GM18870 (cell line): ENCODE results near the gene C2CD3.
"Not testable (repeated sequence)": the region's sequence is repeated elsewhere in the genome, so short reads cannot be mapped to it uniquely, and the experiment has no call there.

Source experiments
- ATAC-seq: cut with Tn5 transposase; IDR thresholded peaks from one replicate; pipeline ENCODE4 v1.9.1; 2021; ENCODE audit warnings: moderate library complexity; ENCODE audit not compliant: unreplicated experiment

C2CD3 gene

DNA sequence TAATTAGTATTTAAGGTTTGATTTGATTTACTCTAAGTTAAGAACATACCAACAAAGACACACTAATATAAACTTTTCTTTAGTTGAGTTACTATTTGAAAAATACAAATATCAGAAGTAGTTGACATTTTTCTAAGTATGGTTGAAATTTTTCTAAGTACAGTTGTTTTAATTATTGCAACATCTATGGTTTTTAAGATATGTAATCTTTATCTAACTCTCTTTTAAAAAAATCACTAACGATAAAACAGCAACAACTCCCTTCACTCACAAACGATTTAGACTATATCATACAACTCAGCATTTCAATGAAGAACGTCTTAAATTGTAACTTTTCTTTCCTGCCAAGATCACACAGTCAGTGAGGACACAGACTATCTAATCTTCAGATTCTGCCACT lies 2.0 kb downstream of the C2CD3 start:
- no peak for ATAC-seq

DNA sequence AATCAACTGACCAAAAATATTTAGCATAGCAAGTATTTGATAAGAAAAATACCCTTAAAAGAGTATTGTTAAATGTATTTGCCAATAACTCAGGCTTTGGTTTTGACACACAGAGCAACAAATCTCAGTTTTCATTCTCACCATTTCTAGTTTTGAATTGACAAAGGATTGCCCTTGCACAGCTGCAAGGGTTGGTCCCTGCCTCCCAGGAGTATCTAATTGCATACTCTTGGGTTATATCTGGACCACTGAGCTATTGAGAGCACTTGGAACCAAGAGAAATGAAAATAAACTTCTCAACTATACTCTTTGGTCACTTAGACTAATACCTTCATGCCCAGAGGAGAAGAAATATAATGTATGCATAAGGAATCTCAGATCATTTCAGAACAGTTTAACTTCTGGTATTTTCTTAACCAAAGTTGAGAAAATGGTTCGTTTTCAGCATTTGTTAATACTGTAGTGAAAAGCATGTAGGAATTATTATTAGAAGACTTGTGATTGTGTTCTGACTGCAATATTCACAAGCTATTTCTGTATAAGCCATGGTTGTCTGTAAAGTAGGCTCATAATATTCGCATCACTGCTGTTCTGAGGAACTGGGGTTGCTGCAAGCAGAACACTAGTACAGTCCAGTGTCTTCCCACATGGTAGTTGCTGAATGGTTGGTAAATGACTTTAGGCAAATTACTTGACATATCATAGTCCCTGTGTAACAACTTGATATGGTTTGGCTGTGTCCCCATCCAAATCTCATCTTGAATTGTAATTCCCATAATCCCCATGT lies 7.9 kb downstream of the C2CD3 start:
- ATAC-seq = no peak

DNA sequence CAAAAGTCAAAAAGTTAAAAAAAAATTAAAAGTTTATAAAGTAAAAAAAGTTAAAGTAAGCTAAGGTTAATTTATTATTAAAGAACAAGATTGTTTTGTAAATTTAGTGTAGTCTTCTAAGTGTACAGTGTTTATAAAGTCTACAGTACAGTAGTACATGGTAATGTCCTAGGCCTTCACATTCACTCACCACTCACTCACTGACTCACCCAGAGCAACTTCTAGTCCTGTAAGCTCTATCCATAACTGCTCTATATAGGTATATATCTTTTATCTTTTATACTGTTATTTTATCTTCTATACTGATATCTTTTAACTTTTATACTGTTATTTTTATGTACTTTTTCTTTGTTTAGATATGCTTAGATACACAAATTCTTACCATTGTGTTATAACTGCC lies 11.2 kb downstream of the C2CD3 start:
- no peak for ATAC-seq

DNA sequence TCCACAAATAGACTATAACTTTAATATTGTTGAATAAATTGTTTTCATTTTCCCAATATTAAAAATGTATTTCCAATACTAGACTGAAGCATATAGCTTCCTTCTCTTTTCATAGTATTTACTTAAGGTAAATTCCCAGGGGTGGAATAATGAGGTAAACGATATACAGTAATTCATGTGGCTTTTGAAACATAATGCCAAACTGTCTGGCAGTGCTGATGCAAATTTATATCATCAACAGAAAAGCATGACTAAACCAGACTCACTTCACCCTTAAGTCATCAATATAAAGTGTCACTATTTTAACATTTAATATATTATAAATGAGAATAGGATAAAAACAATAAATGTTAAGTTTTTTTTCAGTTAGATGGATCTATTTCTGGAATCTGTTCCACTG lies 13.6 kb downstream of the C2CD3 start:
- ATAC-seq = no peak

DNA sequence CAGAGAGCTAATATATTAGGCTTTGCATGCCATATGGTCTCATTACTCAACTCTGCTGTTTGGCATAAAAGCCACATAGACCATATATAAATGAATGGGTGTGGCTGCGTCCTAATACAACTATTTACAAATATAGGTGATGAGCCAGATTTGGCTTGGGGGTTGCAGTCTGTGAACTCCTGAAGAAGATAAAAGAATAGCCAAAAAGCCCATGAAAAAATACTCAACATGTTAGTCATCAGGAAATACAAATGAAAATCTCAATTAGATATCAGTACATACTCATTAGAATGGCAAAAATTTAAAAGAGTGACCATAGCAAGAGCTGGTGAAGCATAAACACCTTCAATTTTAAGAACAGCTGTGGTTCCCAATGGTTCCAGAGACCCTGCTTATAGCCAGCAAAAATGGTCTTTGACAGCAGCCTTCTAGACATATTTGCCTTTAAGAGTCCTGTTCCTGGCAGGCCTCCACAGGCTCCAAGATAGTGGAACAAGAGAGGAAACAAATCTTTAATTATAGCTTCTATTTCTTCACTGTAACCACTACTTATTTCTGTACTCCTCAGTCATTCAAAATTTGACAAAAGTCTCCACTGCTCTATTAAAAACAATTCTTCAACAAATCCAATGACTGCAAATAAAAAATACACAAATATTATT lies 16.1 kb downstream of the C2CD3 start:
- no peak for ATAC-seq

DNA sequence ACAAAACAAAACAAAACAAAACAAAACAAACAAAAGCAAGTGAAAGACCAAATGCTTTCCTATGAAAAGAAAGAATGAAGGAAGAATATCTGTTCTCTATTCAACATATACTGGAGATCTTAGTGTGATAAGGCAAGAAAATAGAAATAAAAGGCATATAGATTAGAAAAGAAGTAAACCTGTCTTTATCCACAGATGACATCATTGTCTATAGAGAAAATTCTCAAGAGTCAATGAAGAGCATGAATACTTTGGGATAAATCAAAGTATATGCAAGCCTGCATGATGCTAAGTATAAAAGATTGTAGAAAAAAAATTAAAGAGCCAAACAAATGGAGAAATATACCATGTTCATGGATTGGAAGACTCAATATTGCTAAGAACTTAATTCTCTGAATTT lies 17.6 kb downstream of the C2CD3 start:
- no peak for ATAC-seq

DNA sequence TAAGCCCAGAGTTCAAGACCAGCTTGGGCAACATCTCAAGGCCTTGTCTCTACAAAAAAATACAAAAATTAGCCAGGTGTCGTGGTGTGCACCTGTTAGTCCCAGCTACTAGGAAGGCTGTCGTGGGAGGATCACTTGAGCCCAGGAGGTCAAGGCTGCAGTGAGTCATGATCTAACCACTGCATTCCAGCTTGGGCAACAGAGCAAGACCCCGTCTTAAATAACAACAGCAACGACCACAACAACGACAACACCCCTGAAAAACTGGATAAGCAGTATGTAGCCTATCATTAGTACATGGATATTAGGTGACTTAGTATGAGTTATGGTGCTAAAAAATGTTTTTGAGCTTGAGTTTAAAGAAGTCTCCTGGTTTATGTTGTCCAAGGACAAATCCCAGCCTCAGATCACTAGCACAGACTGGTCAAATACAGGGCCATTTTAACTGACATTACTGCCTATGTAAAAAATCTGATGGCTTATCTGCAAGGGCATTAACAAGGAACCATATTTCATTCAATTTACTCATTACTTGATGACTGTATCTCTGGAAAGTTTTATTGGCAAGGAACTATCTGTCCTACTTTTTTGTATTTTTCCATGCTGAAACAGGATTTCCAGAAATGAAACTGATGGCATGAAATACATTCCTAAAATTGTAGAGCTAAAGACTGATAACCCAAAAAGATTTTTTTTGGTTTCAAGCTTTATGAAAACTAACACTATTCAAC lies 23.4 kb downstream of the C2CD3 start:
- ATAC-seq = no peak

DNA sequence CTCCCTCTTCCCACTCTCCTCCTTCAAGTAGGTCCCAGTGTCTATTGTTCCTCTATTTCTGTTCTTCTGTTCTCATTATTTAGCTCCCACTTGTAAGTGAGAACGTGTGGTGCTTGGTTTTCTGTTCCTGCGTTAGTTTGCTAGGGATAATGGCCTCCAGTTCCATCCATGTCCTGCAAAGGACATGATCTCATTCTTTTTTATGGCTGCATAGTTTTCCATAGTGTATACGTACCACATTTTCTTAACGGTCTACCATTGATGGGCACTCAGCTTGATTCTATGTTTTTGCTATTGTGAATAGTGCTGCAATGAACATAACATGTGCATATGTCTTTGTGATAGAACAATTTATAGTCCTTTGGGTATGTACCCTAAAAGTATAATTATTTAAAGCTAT lies 26.2 kb downstream of the C2CD3 start:
- ATAC-seq = no peak

DNA sequence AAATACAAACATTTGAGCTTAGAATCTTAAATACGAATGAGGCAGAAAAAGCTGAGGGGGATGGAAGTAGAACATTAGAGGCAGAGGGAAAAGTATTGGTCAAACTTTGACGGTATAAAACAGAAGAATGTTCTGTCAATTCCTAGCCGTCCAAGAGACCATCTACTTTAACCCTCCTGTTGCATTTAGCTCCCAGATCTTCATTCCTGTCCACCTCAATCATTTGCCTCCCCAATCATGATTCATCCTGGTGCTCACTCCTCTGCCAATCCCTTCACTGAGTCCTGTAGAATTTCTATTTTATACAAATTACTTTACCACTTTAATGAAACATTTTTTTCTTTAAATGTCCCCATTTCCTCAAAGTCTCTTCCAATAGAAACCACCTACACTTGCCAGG lies 28.2 kb downstream of the C2CD3 start:
- no peak for ATAC-seq

DNA sequence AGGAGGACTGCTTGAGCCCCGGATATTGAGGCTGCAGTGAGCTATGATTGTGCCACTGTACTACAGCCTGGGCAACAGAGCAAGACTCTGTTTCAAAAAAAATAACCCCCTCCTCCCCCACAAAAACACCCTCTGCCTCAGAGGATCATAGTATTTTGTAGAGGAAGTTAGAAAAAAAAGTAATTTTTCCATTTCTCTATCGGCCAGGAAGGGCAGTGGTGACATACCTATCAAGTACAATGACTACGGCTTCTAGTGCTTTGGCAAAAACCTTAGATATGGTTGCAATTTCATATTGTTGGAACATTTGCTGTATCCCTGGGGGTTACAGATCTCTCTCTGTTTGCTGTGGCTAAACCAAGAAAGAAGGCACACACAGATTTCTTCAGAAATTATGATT lies 28.9 kb downstream of the C2CD3 start:
- ATAC-seq = no peak

DNA sequence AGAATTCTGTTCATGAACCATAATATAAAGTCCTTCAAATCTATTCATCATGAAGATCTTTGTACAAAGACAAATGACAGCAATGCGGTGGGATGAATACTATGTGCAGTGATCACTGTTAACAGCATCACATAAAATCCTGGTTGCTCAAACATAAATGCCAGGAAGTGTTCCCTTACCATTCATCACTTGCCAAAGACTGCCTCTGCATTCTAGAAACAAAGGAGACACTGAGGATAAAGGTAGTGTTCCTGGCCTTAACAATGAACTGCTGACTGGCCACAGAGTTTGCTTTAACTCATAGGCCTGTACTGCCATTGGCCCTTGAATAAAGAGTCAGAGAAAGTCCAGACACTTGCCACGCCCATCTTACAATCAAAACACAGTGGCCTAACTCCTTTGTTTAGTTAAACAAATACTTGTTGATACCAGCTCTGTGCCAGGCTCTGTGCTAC lies 29.5 kb downstream of the C2CD3 start:
- no peak for ATAC-seq

DNA sequence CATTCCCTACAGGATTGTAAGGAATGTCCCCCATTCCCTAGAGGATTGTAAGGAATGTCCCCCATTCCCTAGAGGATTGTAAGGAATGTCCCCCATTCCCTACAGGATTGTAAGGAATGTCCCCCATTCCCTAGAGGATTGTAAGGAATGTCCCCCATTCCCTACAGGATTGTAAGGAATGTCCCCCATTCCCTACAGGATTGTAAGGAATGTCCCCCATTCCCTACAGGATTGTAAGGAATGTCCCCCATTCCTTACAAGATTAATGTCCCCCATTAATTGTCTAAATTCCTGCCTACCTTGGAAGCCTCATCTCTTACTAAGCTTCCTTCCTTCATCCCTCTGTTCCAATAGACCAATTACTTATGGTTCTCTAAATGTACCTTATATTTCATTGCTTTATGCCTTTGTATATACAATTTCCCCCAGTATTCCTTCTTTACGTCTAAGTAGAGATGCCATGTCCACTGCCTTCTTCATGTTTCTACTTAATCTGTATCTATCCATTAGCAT lies 30.8 kb downstream of the C2CD3 start:
- not testable (repeated sequence) for ATAC-seq

DNA sequence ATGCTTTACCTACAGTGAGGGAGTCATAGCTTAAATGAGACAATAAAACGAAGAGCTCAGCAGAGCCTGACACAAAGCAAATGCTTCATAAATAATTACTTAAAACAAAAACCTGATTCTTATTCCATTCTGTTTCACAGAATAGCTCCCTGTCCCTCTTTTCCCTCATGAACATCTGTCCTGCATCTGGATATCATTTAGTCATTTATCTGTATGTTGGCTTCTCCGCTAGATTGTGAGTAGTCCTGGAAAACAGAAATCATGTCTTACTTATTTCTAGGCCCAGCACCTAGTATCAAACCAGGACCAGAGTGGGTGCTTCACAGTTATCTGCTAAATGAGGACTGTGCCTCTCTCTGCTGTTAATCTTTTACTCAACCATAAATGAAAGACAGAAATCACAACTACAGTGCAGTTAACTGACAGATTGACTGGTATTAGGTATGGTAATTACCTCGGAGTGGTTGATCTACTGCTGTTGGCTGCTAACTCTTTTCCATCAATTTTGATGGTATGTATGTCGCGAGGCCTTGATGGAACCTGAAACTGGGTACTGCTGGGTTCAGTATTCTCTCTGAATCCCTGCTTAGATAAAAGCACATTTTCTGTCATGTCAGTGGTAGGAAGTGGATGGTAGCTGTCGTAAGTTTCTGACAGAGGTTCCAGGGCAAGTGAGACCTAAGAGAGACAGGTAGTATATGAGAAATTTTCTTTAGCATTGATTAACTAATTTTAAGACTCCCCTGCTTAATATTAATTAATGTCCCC lies 31.5 kb downstream of the C2CD3 start:
- no peak for ATAC-seq

DNA sequence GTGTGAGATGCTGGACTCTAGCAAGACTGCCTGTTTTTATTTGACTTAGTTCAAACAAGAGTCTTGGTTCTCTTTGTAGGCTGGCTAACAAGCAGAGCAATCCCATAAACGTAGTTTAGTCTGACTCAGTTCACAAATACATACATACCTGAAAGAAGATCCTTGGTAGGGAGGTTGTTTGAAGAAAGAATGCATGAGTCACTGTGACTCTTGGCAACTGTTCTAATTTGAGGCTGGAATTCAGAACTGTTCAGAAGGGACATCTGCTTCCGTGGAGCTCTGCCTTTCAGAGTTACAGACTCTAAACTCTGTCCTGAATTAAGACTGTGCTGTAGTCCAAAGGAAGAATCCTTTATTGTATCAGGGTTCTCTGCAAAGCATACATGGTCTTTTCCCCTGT lies 32.2 kb downstream of the C2CD3 start:
- ATAC-seq = no peak

DNA sequence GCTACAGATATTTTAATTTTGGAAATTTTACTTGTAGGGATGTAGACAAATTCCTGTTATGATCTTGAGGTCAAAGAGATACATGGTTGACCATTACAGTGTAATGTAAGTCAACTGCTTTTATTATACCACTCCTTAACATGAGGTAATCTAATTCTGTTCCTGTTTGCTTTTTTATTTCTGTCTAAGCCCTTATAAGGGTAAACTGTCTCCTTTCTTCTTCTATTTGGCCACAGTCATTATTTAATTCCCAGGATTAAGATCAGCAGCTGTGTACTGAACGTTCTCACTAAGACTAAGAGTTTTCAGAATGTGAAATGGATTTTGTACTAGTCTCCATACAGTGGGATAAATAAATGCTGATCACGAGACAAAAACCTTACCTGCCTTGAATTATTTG lies 32.8 kb downstream of the C2CD3 start:
- ATAC-seq = no peak

DNA sequence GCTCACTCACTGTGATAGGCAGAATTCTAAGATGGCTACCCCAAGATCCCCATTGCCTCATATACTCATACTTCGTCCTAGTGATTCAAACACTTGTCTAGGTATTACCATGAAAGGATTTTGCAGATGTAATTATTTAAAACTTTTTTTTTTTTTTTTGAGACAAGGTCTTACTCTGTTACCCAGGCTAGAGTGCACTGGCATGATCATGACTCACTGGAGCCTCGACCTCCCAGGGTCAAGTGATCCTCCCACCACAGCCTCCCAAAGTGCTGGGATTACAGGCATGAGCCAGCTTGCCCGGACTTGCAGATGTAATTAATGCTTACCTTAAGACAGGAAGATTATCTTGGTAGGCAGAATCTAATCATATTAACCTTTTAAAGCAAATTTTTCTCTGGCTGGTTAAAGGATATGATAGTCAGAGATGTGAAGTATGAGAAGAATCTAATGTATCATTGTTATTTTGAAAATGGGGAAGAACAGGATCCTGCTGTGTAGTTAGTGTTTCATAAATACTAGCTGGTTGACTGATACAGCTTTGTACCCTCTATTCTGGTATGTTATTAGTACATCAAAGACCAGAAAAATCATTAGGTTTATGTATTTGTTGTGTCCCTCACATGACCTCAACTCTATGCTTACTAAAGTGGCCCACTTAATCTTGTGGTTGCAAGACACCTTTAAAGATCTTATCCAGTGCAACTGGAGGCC lies 35.5 kb downstream of the C2CD3 start:
- ATAC-seq = no peak

DNA sequence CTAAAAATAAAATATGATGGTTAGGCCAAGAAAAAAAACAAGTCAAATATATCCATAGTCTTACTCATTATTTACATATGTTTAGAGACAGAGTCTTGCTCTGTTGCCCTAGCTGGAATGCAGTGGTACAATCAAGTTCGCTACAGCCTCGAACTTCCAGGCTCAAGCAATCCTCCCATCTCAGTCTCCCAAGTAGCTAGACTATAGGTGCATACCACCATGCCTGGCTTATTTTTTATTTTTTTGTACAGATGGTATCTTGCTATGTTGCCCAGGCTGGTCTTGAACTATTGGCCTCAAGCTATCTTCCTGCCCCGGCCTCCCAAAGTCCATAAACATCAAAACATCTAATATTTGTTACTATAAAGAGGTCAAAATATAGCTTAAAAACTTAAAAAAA lies 36.1 kb downstream of the C2CD3 start:
- ATAC-seq = no peak

DNA sequence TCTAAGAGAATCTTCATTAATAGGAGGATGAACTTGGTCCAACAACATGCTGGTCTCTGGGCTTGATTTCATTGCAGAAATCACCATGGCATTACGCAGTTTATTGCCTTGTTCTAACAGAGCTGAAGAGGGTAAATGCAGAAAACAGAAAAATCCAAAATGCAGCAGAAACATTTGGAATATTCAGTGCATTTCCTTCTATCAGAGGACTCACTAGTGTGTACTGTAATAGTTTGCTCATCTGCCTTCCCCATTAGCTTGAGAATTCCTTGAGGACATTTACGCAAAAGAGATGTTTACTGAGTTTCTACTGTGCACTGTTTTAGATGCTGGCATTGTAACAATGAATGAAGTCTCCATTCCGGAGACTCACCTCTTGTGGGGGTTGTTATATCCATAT lies 37.4 kb downstream of the C2CD3 start:
- ATAC-seq = no peak

DNA sequence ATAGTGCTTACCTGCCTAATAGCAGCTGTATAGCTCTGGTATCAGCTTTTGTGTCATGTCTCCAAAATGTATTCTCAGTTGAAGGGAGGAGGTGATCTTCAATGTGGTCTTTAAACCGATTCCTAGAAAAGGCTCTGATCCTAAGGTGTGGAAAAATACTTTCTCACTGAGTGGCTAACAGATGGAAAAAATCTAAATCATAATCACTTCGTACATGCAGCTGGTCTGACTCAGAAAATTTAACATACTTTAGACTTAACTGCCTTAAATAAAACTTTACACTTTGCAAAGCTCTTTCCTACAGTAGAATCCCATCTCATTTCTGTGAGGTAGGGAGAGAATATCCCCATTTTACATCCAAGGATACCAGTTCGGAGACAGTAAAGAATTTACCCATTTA lies 38.0 kb downstream of the C2CD3 start:
- no peak for ATAC-seq

DNA sequence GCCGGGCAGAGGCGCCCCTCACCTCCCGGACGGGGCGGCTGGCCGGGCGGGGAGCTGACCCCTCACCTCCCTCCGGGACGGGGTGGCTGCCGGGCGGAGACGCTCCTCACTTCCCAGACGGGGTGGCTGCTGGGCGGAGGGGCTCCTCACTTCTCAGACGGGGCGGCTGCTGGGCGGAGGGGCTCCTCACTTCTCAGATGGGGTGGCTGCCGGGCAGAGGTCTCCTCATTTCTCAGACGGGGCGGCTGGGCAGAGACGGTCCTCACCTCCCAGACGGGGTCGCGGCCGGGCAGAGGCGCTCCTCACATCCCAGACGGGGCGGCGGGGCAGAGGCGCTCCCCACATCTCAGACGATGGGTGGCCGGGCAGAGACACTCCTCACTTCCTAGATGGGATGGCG lies 41.7 kb downstream of the C2CD3 start:
- ATAC-seq = not testable (repeated sequence)
